Ovary (tissue), 9 donors: ENCODE results near the gene TRUB2. TPM values are rescaled to one million over a fixed set of nuclear protein-coding genes. Genes with fewer than 3 reads are reported as not detected.

Source experiments
- DNase-seq, 5 donors: peaks; one replicate each; pipeline ENCODE4 v3.0.0-alpha.2; 2019 to 2020
- H3K27ac ChIP-seq, 2 donors: fragments of 200-600 bp; one replicate each; pipeline versions ENCODE4 v1.5.1 to v1.8.0; 2019 to 2022
- H3K27me3 ChIP-seq: fragments of 200-600 bp; one replicate; pipeline ENCODE4 v1.8.0; 2022
- H3K36me3 ChIP-seq: fragments of 200-600 bp; sonication (generic); one replicate; pipeline ENCODE4 v1.5.1; 2019
- H3K4me1 ChIP-seq: one replicate; pipeline ENCODE4 v1.8.1; 2013; ENCODE audit warnings: mild to moderate bottlenecking, moderate library complexity; ENCODE audit not compliant: insufficient read depth
- H3K4me3 ChIP-seq: fragments of 200-600 bp; sonication (generic); one replicate; pipeline ENCODE4 v1.5.1; 2017
- H3K9me3 ChIP-seq, 2 donors: fragments of 200-600 bp in 1 of 2; sonication (generic) in 1 of 2; one replicate each; pipeline versions ENCODE4 v1.5.1 to v1.8.1; 2013 to 2019; ENCODE audit warnings: mild to moderate bottlenecking in 1 of 2, moderate library complexity in 1 of 2
- EP300 ChIP-seq: sonication (generic); formaldehyde crosslinking; IDR thresholded peaks from one replicate; pipeline ENCODE4 v1.6.1; 2017; ENCODE audit warnings: antibody characterized with exemption
- POLR2A ChIP-seq: fragments of 450-650 bp; IDR thresholded peaks from one replicate; pipeline ENCODE4 v1.6.1; 2017; ENCODE audit warnings: antibody characterized with exemption, mild to moderate bottlenecking, moderate library complexity
- WGBS, 3 donors: extraction: QIAGEN DNeasy Blood & Tissue Kit in 1 of 3; methylation state at CpG; one replicate each; pipeline versions ENCODE4 v1.1.5 to v1.1.7; 2013 to 2017; 5-methylcytosine and 5-hydroxymethylcytosine counted together
- intact Hi-C, 4 donors: fragments of 100-400 bp; cut with DNase I; formaldehyde crosslinking; loops; one replicate each; pipeline versions ENCODE4 v1.11.0 to v1.15.1; 2022 to 2023
- polyA plus RNA-seq, 2 donors: library from polyadenylated mRNA; stranded (reverse); fragments of 200-250 nt in 1 of 2; fragments of 350-450 nt in 1 of 2; fragmentation: Illumina TruSeq in 1 of 2; extraction: RNeasy Lipid Tissue Mini Kit (QIAGEN cat#74804) in 1 of 2; gene quantifications; one replicate each; pipeline ENCODE4 v1.2.3, GENCODE V29; 2013 to 2014
- total RNA-seq, 7 donors: library from RNA; depleted of rRNA in 2 of 7; stranded (reverse); fragments of >200 nt in 2 of 7; fragmentation: NEBNext Ultra II Directional in 3 of 7; extraction: Animal tissue kit (Norgen Biotek cat#: 25700) in 3 of 7; gene quantifications; one replicate each; pipeline versions ENCODE4 v1.1.0 to v1.2.4, GENCODE V29; 2016 to 2023
- TF ChIP-seq, protein P1 (sequence below), 3 donors: fragments of 450-650 bp in 2 of 3; fragments of 200-600 bp in 1 of 3; IDR thresholded peaks; one replicate each; pipeline versions ENCODE4 v1.5.1 to v1.8.0; 2016 to 2022; ENCODE audit warnings: antibody characterized with exemption in 3 of 3, mild to moderate bottlenecking in 1 of 3
- donor health status: DM: no; HTN: no; CAD: no; lungs with moderate emphysema.
- donor health status: DM: no; HTN: no; CAD: no.
- donor health status: Bipolar disorder and iron deficiency.
- donor health status: DM: yes; HTN: yes; CAD: no.
- donor health status: DM: no; HTN: no; CAD: no.
- donor health status: DM: yes; HTN: yes; CAD: no.

The TRUB2 gene
- total and polyA plus RNA-seq, 9 donors, result 4.6 to 29.4 (median 19.7) TPM

GRCh38 chr9:128266868-128267590 is 55.2 kb downstream of the TRUB2 start:
- Histone ChIP-seq H3K4me3 (no peak overlapping the region), H3K36me3 (no peaks in the 10 kb centered on the region), H3K27me3 (no peaks in the 10 kb centered on the region), H3K27ac (no peak overlapping the region), H3K4me1 (no peaks in the 10 kb centered on the region), H3K9me3 (no peaks in the 10 kb centered on the region)
- DNase-seq, result no peak
- TF ChIP-seq, protein P1, sequence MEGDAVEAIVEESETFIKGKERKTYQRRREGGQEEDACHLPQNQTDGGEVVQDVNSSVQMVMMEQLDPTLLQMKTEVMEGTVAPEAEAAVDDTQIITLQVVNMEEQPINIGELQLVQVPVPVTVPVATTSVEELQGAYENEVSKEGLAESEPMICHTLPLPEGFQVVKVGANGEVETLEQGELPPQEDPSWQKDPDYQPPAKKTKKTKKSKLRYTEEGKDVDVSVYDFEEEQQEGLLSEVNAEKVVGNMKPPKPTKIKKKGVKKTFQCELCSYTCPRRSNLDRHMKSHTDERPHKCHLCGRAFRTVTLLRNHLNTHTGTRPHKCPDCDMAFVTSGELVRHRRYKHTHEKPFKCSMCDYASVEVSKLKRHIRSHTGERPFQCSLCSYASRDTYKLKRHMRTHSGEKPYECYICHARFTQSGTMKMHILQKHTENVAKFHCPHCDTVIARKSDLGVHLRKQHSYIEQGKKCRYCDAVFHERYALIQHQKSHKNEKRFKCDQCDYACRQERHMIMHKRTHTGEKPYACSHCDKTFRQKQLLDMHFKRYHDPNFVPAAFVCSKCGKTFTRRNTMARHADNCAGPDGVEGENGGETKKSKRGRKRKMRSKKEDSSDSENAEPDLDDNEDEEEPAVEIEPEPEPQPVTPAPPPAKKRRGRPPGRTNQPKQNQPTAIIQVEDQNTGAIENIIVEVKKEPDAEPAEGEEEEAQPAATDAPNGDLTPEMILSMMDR (IDR thresholded peaks at IDR 0.05), result no peak
- no peak for TF ChIP-seq EP300
- no peak for TF ChIP-seq POLR2A
- intact Hi-C loops, result no loop called here
- 85 to 86% (median 86%) methylated on average over 15 of the region's 15 CpGs for WGBS, 3 donors

DNA sequence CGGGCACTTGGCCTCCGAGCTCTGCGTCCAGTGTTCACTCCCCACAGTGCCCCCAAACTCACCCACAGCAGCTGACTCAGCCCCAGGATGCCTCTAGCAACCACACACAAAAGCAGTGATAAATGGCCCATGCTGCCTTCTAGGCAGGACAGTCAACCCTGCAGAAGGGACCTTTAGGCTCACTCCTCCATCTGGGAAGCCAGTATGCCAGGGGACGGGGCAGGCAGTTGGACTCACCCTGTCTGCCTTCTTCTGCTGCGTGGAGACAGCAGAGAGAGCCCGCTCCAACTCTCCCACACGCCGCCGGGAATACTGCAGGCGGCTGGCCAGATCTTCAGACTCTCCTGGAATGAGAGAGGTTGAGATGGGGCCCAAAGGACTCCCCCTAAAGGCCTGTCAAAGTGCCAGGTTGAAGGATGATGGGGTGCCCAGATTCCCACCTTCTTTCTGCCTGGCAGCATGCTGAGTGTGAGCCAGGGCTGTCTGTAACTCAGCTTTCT is 56.8 kb downstream of the TRUB2 start:
- no peak for TF ChIP-seq POLR2A
- TF ChIP-seq, protein P1 (IDR thresholded peaks at IDR 0.05), result no peak
- TF ChIP-seq EP300, result no peak
- WGBS, 3 donors, result 61 to 80% (median 71%) methylated on average over 10 of the region's 10 CpGs
- DNase-seq, result no peak
- H3K4me3 ChIP-seq, result no peak overlapping the region
- H3K9me3 ChIP-seq, result no peaks in the 10 kb centered on the region
- H3K36me3 ChIP-seq, result no peaks in the 10 kb centered on the region
- no peak overlapping the region for H3K27ac ChIP-seq
- H3K4me1 ChIP-seq, result no peaks in the 10 kb centered on the region
- intact Hi-C loops, result no loop called here
- no peaks in the 10 kb centered on the region for H3K27me3 ChIP-seq

DNA sequence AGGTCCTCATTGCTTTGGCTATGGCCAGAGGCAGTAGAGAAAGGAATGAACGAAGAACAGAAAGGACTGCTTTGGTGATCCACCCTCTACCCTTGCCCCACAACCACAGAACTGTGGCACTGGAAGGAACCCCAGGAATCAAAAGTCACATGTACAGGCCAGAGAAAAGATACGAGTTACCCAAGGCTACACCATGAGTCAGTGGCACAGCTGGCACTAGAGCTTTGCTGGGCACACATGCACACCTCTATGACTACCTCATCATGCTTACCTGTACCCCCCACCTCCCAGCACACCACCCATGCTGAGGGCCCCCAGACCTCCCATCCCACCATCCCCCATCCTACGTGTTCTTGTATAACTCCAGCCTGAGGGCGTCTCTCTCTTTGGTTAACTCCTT is 59.6 kb downstream of the TRUB2 start:
- H3K27me3 ChIP-seq, result no peaks in the 10 kb centered on the region
- DNase-seq, result no peak
- no peak overlapping the region for H3K27ac ChIP-seq
- intact Hi-C loops, result no loop called here
- 69 to 77% (median 74%) methylated on average over 4 of the region's 4 CpGs for WGBS, 3 donors
- no peaks in the 10 kb centered on the region for H3K4me1 ChIP-seq
- TF ChIP-seq, protein P1 (IDR thresholded peaks at IDR 0.05), result no peak
- TF ChIP-seq EP300 (no peak), POLR2A (no peak)
- no peaks in the 10 kb centered on the region for H3K9me3 ChIP-seq
- H3K36me3 ChIP-seq, result no peaks in the 10 kb centered on the region
- no peak overlapping the region for H3K4me3 ChIP-seq

- no peak for DNase-seq
- TF ChIP-seq EP300 (no peak), POLR2A (no peak)
- TF ChIP-seq, protein P1 (IDR thresholded peaks at IDR 0.05), result no peak
- Histone ChIP-seq H3K27me3 (no peaks in the 10 kb centered on the region), H3K36me3 (no peaks in the 10 kb centered on the region), H3K9me3 (no peaks in the 10 kb centered on the region), H3K4me3 (no peak overlapping the region), H3K4me1 (no peaks in the 10 kb centered on the region), H3K27ac (no peak overlapping the region)
- 91 to 93% (median 92%) methylated on average over 17 of the region's 17 CpGs for WGBS, 3 donors
- intact Hi-C loops, result no loop called here
Measured at GRCh38 chr9:128260340-128260739, 61.9 kb downstream of the TRUB2 start.
